Measurements from ENCODE around the gene TULP3. TPM values are rescaled to one million over a fixed set of nuclear protein-coding genes. Genes with fewer than 3 reads are reported as not detected.

Gene TULP3
- total and polyA plus RNA-seq, 2 donors (not counting 3 experiments of a cell fraction or from before 2014, with no cell fraction given): 30.8 to 31.0 TPM

DNA sequence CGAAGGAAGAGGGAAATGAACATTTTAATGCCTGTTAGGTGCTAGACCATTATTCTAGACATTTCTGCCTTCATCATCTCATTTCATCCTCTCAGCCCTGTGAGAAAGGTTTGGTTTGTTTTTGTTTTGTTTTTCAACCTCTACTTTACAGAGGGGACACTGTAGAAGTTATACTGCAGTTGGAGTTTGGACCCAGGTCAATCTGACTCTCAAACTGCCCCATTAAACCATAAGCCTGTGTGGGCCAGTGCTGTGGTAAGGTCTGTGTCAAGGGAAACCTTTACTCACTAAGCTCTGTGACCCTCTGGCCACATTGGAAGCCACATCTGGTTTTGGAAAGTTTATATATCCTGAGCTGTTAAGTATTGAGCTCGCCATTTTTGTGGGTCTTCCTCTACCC is 77.0 kb downstream of the TULP3 start:
- POLR2A ChIA-PET: no interaction called here
- Histone ChIP-seq H3K36me3 (ENCODE audit: control insufficient read depth in 2 of 2, extremely low read depth in 1 of 2, insufficient read depth in 2 of 2, low read length in 2 of 2) (peaks cover 0 to 6% of the 10 kb centered on the region in 2 experiments), H3K4me2 (ENCODE audit: insufficient read depth, low read length) (no peak overlapping the region), H2AFZ (ENCODE audit: low read depth, low read length) (no peak overlapping the region), H3K9me1 (replicated peaks; ENCODE audit: control insufficient read depth, extremely low read depth, insufficient read depth, low read length) (no peaks in the 10 kb centered on the region), H3K27me3 (ENCODE audit: control insufficient read depth in 2 of 2, insufficient read depth in 2 of 2, low read length in 2 of 2) (no peaks in the 10 kb centered on the region), H3K79me2 (ENCODE audit: control insufficient read depth, insufficient read depth, low read length) (peaks cover 68% of the 10 kb centered on the region), H3K27ac (ENCODE audit: insufficient read depth, low read depth, low read length) (no peak overlapping the region), H3K4me1 (ENCODE audit: control insufficient read depth, extremely low read depth, insufficient read depth, low read length) (peaks cover 24% of the 10 kb centered on the region), H4K20me1 (replicated peaks; ENCODE audit: control insufficient read depth, extremely low read depth, insufficient read depth, low read length) (no peaks in the 10 kb centered on the region), H3K4me3 (replicated peaks in 1 of 3; ENCODE audit: insufficient read depth in 1 of 3, low read depth in 1 of 3, low read length in 3 of 3) (no peak overlapping the region), H3K9ac (replicated peaks; ENCODE audit: extremely low read depth, insufficient read depth, low read length) (no peak overlapping the region), H3K9me3 (replicated peaks; ENCODE audit: control insufficient read depth, insufficient read depth, low read length) (no peaks in the 10 kb centered on the region)
- DNase-seq (ENCODE audit: low read depth, low spot score) (no peak), FAIRE-seq (no peak)
- intact Hi-C loops (cut with micrococcal nuclease): no loop called here
- TF ChIP-seq CTCF (IDR thresholded peaks at IDR 0.05; ENCODE audit: extremely low read depth in 1 of 2, insufficient read depth in 1 of 2, low read depth in 1 of 2, low read length in 2 of 2): no peak
- no peak for TF ChIP-seq FOS (IDR thresholded peaks at IDR 0.05; ENCODE audit: borderline replicate concordance, insufficient read depth, low read length)
- TF ChIP-seq POLR2A (IDR thresholded peaks at IDR 0.05; ENCODE audit: low read depth, low read length): no peak
- no peak for TF ChIP-seq JUN (IDR thresholded peaks at IDR 0.05; ENCODE audit: borderline replicate concordance, insufficient read depth, insufficient read length, low read depth)
- no peak for TF ChIP-seq MYC (IDR thresholded peaks at IDR 0.05; ENCODE audit: low read depth, low read length)
- TF ChIP-seq, protein P1, sequence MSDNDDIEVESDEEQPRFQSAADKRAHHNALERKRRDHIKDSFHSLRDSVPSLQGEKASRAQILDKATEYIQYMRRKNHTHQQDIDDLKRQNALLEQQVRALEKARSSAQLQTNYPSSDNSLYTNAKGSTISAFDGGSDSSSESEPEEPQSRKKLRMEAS (IDR thresholded peaks at IDR 0.05; ENCODE audit: insufficient read depth, insufficient read length): no peak
- TF ChIP-seq POLR2AphosphoS5 (IDR thresholded peaks at IDR 0.05; ENCODE audit: insufficient read depth, low read depth, low read length): no peak
- TF ChIP-seq EZH2 (IDR thresholded peaks at IDR 0.05; ENCODE audit: borderline replicate concordance, low read depth, low read length, severe bottlenecking): no peak
- CTCF ChIA-PET: interaction anchor here (0.7 to 1.5 kb wide), 2 partner anchors 11 to 83 kb away, joined by 3 to 4 read pairs; no protein-coding TSS in a partner anchor
- no TSS peak for BruUV-seq (replicated peaks)
- dilution Hi-C loops (cut with MboI; ENCODE audit: extremely low pct_ligation_motif_present, low sequenced_read_pairs): no loop called here

Data from endothelial cell of umbilical vein (primary cell).